ENCODE data around the gene ATPAF1.
A peak's percentile ranks its signal among the peaks of the same experiment; 100 is the strongest.
"Not testable (repeated sequence)": the region's sequence is repeated elsewhere in the genome, so short reads cannot be mapped to it uniquely, and the experiment has no call there.

Gene ATPAF1, protein sequence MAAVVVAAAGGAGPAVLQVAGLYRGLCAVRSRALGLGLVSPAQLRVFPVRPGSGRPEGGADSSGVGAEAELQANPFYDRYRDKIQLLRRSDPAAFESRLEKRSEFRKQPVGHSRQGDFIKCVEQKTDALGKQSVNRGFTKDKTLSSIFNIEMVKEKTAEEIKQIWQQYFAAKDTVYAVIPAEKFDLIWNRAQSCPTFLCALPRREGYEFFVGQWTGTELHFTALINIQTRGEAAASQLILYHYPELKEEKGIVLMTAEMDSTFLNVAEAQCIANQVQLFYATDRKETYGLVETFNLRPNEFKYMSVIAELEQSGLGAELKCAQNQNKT

DNA sequence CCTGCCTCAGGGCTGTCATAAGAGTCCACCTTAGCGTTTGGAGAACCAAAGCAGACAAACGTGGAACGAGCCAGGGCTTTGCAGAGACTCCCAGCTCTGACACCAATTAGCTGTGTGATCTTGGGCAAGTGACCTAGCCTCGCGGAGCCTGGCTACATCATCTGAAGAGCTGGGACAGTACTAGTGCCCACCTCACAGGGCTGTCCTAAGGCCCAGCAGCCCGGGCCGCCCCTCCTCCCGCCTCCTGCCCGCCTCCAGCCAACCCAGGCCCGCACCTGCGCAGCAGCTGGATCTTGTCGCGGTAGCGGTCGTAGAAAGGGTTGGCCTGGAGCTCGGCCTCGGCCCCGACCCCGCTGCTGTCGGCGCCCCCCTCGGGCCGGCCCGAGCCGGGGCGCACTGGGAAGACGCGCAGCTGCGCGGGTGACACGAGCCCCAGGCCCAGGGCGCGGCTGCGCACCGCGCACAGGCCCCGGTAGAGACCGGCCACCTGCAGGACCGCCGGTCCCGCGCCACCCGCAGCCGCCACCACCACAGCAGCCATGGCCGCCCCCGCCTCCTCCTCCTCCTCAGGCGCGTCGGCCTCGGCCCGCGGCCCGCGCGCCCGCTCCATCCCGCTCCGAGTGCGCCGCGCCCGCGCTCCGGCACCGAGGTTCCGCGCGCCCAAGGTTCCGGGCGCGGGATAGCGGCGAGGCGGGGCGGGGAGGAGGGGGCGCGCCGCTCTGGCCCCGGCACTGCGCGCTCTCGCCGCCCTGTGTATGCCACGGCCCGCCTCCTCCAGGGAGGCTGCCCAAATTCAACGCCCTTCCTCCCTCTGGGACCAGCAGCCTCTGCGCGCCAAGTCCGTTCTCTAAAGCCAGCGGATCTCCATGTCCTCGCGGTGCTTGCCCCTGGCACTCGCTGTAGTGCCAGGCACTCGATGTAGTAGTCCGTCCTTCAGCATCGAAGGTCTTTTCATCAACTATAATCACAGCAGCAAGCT is at the start of gene ATPAF1:
ATPAF1 (minus strand) TSS at position 583 of the 979 bp plus-strand sequence; CDS start at position 541, 42 bp downstream.
- DNase-seq (ENCODE audit: low read depth), result peak; percentile 44

DNA sequence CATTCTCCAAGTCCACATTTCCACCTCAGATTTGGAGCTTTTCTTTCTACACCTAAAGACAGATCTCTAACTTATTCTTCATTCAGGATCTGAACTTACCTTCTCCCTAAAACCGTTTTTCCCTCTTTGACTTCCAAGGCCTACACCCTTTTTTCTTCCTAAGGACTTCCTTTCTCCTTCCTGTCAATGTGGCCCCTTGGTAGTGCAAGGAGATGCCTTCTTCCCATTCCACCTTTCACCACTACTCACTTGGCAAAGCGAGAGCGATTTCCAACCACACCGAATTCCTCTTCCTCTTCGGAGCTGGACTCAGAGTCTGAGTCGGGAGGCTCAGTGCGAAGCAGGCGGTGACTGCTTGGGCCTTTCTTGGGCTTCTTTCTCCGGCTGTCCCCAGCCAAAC is 49.5 kb upstream of the ATPAF1 start:
- no peak for DNase-seq (ENCODE audit: low read depth)

DNA sequence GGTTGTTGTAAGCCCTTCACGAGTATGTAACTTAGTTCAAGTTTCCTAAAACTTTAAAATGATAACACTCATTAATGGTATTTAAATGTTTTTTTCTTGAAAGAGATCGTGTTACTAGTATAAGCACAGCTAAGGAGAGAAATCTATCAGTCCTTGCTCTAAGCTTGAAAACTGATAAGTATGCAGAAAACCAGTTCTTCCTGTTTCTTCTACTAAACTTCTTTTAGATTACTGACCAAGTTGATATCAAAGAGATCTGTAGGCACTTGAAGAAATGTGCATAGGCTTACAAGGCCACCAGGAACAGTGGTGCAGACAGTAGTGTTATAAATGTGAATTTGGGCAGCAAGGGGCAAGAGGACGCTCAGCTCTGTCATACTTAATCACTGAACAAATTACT is 46.8 kb upstream of the ATPAF1 start:
- no peak for DNase-seq (ENCODE audit: low read depth)

DNA sequence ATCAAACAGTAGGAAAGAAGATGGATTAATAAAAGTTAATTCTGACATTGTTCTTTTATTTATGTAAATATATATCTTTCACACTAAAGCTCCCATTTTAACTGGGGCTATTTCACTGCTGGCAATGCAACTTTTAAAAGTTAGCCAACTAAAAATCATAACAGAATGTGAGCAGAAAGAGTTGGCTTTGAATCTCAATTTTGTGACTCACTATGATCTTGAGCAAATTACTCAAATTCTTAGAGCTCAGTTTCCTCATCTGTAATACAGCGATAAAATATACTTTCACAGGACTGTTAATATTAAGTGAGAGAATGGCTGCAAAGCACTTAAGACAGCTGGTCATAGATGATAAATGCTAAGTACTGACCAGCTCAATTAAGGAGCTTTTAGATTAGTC is 40.0 kb upstream of the ATPAF1 start:
- DNase-seq (ENCODE audit: low read depth), result no peak

DNA sequence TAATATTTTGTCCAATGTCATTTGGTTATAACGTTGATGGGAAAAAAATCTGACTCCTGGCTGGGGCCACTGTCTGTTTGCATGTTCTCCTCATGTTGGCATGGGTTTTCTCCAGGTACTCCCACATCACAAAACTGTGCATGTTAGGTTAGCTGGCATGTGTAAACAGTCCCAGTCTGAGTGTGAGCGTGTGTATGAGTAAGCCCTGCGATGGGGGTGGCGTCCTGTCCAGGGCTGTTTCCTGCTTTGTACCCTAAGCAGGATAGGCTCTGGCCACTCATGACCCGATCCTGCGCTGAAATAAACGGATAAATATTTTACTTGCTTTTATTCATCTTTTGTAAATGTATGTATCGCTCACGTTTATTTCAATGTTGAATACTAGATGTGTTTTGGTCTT is 37.2 kb upstream of the ATPAF1 start:
- DNase-seq (ENCODE audit: low read depth), result no peak

DNA sequence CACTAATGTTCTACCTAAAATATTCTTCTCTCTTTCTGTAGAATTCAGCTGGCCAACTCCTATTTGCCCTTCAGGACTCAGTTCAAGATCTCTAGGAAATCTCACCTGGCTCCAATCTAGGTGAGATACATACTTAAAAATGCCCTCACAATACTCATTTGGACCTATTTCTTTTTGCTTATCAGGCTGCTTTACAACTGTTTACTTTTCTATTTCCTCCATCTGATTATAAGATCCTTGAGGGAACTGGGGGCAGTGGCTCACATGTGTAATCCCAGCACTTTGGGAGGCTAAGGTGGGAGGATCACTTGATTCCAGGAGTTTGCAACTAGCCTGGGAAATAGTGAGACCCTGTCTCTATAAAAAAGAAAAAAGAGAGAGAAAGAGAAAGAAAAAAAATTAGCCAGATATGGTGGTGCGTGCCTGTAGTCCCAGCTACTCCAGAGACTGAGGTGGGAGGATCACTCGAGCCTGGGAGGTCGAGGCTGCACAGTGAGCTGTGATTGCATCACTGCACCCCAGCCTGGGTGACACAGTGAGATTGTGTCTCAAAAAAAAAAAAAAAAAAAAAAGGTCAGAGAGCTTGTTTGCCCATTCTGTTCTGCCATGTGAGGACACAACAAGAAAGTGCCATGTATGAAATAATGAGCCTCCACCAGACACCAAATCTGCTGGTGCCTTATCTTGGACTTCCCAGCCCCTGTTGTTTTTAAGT is 35.9 kb upstream of the ATPAF1 start:
- DNase-seq (ENCODE audit: low read depth), result no peak

DNA sequence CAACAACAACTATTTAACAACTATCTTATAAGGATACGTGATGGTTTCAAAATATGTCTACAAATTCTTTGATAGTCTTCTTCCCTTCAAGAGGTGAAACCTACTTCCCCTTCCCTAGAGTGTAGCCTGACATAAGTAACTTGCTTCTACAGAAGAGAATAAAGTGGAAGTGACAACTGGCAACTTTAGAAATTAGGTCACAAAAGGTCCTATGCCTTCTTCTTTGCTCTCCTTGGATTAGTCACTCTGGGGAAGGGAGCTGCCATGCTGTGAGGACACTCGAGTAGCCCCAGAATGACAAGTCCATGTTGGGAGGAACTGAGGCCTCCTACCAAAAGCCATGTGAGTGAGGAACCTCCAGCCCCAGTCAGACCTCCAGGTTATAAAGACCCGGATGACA is 31.5 kb upstream of the ATPAF1 start:
- DNase-seq (ENCODE audit: low read depth), result no peak

DNA sequence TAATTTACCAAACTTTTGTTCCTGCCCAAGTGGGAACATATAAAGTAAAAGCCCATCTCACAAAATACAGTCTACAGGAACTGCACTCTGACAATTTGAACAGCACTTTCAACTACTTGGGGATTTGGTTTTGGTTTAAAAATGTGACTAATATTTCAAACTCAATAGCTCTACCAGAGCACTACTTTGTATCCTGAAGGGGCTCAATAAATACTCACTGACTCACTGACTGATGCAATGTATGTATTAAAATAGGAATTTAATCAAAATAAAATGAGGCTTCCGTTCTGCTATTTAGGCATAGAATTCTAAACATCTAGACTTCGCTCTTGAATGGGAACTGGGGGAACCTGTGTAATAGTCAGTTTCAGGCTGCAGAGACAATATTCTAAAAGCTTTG is 28.9 kb upstream of the ATPAF1 start:
- no peak for DNase-seq (ENCODE audit: low read depth)

DNA sequence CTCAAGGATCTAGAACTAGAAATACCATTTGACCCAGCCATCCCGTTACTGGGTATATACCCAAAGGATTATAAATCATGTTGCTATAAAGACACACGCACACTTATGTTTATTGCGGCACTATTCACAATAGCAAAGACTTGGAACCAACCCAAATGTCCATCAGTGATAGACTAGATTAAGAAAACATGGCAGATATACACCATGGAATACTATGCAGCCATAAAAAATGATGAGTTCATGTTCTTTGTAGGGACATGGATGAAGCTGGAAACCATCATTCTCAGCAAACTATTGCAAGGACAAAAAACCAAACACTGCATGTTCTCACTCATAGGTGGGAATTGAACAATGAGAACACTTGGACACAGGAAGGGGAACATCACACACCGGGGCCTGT is 26.5 kb upstream of the ATPAF1 start:
- not testable (repeated sequence) for DNase-seq (ENCODE audit: low read depth)

DNA sequence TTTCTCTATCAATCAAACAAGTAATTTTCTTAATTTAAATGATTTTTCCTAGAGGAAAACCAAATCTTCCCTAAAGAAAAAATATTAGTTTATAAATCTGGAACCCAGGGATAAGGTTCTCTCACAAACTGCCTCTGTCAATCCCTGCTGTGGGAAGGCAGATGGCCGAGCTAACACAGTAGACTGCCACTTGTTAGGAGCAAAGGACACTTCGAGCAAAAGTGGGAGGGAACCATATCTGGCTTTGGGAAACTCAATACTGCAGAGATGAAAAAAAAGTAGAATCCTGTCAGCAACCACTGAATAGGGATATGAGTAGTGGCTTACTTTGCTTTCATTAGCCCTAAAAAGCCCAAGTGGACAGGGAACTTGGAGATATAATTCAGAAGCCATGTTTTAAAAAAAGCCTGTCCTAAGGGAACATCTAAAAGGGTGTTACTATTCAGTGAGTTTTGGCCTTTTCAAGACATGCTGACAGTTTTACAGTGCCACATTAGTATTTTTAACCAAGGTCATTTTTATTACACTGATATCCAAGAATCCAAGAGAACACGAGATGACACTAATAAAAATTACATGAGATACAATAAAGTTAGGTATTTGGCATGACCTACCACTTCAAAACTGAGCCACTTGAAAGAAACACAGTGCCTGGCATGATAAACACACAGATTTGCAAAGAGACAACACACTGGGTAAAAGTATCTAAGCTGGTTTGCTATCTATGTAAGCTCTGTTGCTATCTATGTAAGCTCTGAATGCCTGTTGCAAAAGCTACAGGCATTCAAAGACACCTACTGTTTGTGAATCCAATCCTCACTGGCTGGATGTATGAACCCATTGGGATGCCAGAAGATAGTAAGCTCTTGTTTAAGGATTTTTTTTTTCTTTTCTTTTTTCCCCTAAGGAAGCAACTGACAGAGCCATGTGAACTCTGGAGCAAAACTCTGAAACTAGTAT is 24.9 kb upstream of the ATPAF1 start:
- no peak for DNase-seq (ENCODE audit: low read depth)

DNA sequence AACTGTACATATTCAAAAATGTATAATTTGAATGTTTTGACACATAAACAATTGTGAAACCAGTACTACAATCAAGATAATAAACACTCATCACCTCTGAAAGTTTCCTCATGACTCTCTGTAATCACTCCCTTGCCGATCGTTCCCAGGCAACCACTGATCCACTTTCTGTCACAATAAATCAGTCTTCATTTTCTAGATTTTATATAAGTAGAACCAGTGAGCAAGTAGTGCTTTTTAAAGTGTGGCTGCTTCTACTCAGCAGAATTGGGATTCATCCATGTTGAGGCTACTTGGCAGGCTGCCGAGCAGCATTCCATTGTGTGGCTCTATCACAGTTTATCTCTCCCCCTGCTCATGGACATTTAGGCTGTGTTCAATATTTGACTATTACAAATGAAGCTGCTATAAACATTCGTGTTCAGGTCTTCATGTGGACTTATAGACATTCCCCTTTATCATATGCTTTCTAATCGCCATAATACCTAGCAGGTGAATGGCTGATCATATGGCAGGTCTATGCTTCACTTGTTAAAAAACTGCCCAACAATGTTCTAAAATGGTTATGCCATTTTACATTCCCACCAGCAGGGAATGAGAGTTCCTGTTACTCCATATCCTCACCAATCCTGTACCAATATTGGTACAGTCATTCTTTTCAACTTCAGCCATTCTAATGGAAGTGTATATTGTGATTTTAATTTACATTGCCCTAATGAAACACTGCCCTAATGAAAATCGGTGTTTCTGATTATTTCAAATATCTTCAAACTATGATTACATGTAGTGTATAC is 24.0 kb upstream of the ATPAF1 start:
- DNase-seq (ENCODE audit: low read depth), result no peak

DNA sequence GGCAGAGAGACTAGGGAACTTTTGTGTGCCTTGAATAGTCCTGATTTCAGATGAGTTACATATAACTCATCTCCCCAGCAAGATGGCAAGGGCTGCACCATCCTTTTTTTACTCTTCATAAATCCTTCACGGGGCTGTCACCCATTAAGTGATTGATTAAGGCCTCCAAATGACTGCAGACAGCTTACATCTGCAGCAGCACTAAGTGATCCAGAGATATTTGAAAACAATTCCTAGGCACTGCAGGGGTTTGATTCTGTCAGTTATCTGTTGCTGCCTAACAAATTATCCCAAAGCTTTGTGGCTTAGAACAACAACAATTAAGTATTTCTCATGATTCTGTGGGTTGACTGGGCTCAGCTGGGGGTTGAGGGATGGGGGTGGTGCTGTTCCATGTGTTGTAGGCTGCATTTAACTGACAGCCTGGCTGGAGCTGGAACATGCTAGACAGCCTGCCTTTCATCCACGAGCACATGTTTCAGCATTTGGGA is 22.8 kb upstream of the ATPAF1 start:
- DNase-seq (ENCODE audit: low read depth), result no peak

DNA sequence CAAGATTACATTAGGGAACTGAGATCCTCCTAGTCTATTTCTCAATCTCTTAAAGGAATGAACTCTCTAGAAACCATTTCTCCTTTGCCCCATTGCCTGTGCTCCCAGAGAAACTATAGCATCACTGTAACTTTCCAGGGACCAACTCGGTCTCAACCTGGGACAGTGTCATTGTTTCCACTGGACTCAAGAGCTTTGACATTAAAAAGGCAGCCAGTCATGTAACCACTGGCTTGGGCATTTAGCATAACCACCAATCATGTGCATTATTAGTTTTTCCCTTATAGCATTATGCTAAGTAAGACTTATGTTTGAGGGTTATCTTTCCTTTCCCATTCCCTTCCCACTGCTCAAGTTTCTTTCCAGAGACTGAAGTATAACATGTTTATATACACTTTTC is 21.7 kb upstream of the ATPAF1 start:
- no peak for DNase-seq (ENCODE audit: low read depth)

DNA sequence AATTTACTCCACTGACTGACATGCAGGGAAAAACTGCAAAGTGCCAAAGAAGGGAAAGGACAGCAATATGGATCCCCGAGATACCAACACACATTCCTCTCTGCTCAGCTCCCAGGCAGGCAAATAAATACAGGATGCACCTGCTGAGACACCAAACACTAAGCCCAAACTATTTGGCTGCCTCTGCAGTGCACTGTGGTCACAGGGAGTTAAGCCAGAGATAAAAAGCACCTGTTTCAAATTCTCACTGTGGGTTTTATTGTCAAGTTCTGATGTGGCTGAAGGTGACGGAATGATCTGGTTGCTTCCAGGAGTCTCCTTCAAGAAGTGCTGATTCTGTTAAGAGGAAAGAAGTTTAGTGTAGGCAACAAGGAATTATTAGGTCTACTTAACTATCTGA is 21.2 kb upstream of the ATPAF1 start:
- DNase-seq (ENCODE audit: low read depth), result no peak

DNA sequence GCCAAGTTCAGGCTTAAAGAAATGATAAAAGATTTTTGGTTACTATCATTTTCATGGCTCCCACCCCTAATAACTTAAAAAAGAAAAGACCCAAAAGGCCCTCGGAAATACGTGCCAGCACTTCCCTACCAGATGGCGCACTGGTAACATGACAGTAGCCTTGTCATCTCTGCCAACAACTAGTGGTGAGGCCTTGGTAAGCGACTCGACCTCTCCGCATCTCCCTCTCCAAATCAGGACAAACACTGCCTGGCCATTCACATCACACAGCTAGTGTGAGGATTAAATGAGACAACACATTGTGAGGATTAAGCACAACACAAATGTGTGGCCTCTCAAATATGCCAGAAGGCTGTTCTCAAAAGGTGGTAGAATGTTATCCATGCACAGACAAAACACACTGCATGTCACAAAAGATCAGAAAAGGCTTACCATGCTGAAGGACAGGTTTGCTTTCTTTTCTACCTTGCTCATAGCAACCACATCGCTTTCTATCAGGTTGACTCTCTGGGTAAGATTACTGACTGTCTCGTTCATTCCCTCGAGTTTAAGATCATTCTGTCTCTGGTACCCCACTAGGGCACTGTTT is 19.9 kb upstream of the ATPAF1 start:
- DNase-seq (ENCODE audit: low read depth), result no peak

DNA sequence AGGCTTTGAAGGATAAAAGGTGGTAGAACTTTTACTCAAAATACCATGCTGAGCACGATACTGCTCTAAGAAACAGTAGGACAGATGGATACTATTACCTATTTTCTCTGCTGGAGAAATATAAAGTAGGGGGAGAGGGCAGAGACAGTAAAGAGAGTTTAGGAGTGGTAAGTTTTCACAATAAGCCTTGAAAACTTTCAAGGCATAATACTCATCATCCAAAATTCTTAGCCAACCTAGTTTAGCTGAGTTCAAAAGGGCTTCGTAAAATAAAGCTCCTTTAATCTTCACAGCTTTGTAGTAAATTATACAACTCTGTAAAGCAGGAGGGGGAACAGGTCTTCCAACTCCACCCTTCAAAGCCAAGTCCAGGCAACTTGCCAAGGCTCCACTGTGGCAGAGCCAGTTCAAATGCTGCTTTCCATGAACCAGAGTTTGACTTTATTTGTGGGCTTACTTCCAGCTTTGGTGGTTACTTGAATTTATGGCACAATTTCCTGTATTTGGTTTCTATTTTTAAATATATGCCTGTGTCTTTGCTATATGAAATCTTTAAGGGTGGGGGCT is 19.0 kb upstream of the ATPAF1 start:
- DNase-seq (ENCODE audit: low read depth), result peak; percentile 71

DNA sequence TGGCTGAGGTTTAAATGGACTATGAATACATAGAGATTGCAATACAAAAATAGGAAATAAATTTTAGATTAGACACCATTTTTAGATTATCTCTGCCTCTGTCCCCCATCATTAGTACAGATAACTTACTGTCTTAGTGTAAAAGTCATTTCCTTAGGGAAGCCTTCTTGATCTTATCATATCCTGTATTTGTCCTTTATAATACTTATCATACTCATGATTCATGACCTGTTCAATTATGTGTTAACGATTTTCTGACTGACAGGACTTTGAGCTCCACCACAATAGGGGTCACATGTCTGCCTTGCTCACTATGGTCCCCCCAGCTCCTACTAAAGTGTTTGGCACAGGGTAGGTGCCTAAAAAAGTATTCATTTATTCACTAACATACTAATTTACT is 18.1 kb upstream of the ATPAF1 start:
- DNase-seq (ENCODE audit: low read depth), result no peak

DNA sequence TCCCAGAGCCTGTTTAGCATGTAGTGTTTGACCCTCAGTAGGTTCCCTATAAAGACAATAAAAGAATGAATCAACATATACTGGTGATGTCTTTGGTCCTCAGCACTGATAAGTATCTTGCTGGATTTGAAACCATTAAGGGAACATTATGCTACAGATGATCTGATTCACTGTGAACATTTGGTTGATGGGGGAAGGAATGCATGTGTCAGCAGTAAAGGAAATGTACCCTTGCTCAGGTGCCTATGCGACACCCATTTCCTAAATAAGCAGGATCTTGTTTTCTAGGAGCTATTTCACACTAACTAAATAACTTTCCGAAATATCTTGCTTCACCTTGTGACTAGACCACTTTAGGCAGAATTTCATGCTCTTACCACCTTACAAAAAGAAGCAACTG is 16.5 kb upstream of the ATPAF1 start:
- no peak for DNase-seq (ENCODE audit: low read depth)

DNA sequence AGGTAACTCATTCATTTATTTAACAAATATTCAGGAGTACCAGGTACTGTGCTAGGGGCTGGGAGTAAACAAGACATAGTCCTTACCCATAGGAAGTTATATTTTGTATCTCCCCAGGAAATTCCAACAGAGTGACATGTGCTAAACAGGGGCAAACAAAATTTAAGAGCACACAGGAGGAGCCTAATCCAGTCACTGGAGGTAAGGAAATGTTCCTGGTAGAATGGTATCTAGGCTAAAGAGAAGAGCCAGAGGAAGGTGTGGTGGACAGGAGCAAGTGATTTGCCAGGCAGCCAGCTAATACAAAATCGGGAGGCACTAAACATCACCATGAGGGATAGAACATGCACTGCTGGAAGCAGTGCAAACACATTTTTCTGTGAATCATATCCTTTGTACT is 13.9 kb upstream of the ATPAF1 start:
- no peak for DNase-seq (ENCODE audit: low read depth)
